Glutamatergic neuron (in vitro differentiated cells): ENCODE results near the gene LMNB1. TPM values are rescaled to one million over a fixed set of nuclear protein-coding genes. Genes with fewer than 3 reads are reported as not detected.
"Not testable (repeated sequence)": the region's sequence is repeated elsewhere in the genome, so short reads cannot be mapped to it uniquely, and the experiment has no call there.

Experiments used
- DNase-seq: peaks from one replicate; pipeline ENCODE4 v3.0.0; 2022
- H3K27ac Mint-ChIP-seq: one replicate; pipeline ENCODE4 v1.8.0; 2020; ENCODE audit warnings: mild to moderate bottlenecking, mixed read lengths, inconsistent platforms; ENCODE audit not compliant: unreplicated experiment
- H3K27me3 Mint-ChIP-seq: one replicate; pipeline ENCODE4 v1.8.0; 2020; ENCODE audit warnings: mild to moderate bottlenecking, moderate library complexity, mixed read lengths, inconsistent platforms; ENCODE audit not compliant: unreplicated experiment
- H3K36me3 Mint-ChIP-seq: one replicate; pipeline ENCODE4 v1.8.0; 2020; ENCODE audit warnings: mild to moderate bottlenecking, mixed read lengths, inconsistent platforms; ENCODE audit not compliant: unreplicated experiment
- H3K4me1 Mint-ChIP-seq: one replicate; pipeline ENCODE4 v1.8.0; 2020; ENCODE audit warnings: mild to moderate bottlenecking, low read depth, mixed read lengths, inconsistent platforms; ENCODE audit not compliant: unreplicated experiment
- H3K4me3 Mint-ChIP-seq: one replicate; pipeline ENCODE4 v1.8.0; 2020; ENCODE audit warnings: mild to moderate bottlenecking, mixed read lengths, inconsistent platforms; ENCODE audit not compliant: unreplicated experiment
- H3K9me3 Mint-ChIP-seq: one replicate; pipeline ENCODE4 v1.8.0; 2020; ENCODE audit warnings: mild to moderate bottlenecking, moderate library complexity, mixed read lengths, inconsistent platforms; ENCODE audit not compliant: unreplicated experiment
- CTCF ChIP-seq: fragments of 200-600 bp; sonication (generic); IDR thresholded peaks from one replicate; pipeline ENCODE4 v1.5.0; 2021; ENCODE audit not compliant: partially characterized antibody, unreplicated experiment
- total RNA-seq: library from RNA; stranded (reverse); fragmentation: NEBNext Ultra II Directional; extraction: Animal tissue kit (Norgen Biotek cat#: 25700); gene quantifications from one replicate; pipeline ENCODE4 v1.2.1, GENCODE V29; 2021; ENCODE audit not compliant: unreplicated experiment

LMNB1 gene
- total RNA-seq, 1 donor from 2014 or later: 94.3 TPM

GRCh38 chr5:126812199-126812570 lies 35.2 kb downstream of the LMNB1 start:
- H3K36me3 Mint-ChIP-seq: no peaks in the 10 kb centered on the region
- H3K4me1 Mint-ChIP-seq: no peaks in the 10 kb centered on the region
- H3K9me3 Mint-ChIP-seq: no peaks in the 10 kb centered on the region
- no peaks in the 10 kb centered on the region for H3K27me3 Mint-ChIP-seq
- TF ChIP-seq CTCF: no peak
- no peak overlapping the region for H3K27ac Mint-ChIP-seq
- no peak for DNase-seq
- no peak overlapping the region for H3K4me3 Mint-ChIP-seq

GRCh38 chr5:126813799-126814198 lies 36.9 kb downstream of the LMNB1 start:
- not testable (repeated sequence) for DNase-seq, H3K36me3 Mint-ChIP-seq, H3K4me1 Mint-ChIP-seq, H3K9me3 Mint-ChIP-seq, H3K4me3 Mint-ChIP-seq, H3K27ac Mint-ChIP-seq, H3K27me3 Mint-ChIP-seq

GRCh38 chr5:126814721-126815404 lies 37.9 kb downstream of the LMNB1 start:
- no peak for TF ChIP-seq CTCF
- no peak for DNase-seq
- Mint-ChIP-seq H3K4me3 (no peak overlapping the region), H3K9me3 (no peaks in the 10 kb centered on the region), H3K27ac (no peak overlapping the region), H3K4me1 (no peaks in the 10 kb centered on the region), H3K36me3 (no peaks in the 10 kb centered on the region), H3K27me3 (no peaks in the 10 kb centered on the region)

GRCh38 chr5:126816649-126817048 lies 39.7 kb downstream of the LMNB1 start:
- DNase-seq: no peak
- peaks cover 3% of the 10 kb centered on the region for H3K4me1 Mint-ChIP-seq
- TF ChIP-seq CTCF: no peak
- peaks cover under 1% of the 10 kb centered on the region for H3K9me3 Mint-ChIP-seq
- H3K36me3 Mint-ChIP-seq: no peaks in the 10 kb centered on the region
- H3K27ac Mint-ChIP-seq: no peak overlapping the region
- H3K4me3 Mint-ChIP-seq: no peak overlapping the region
- no peaks in the 10 kb centered on the region for H3K27me3 Mint-ChIP-seq

- no peak for DNase-seq
- TF ChIP-seq CTCF: no peak
- H3K9me3 Mint-ChIP-seq: peaks cover 2% of the 10 kb centered on the region
- no peak overlapping the region for H3K27ac Mint-ChIP-seq
- H3K4me3 Mint-ChIP-seq: no peak overlapping the region
- no peaks in the 10 kb centered on the region for H3K36me3 Mint-ChIP-seq
- H3K27me3 Mint-ChIP-seq: no peaks in the 10 kb centered on the region
- peaks cover 3% of the 10 kb centered on the region for H3K4me1 Mint-ChIP-seq
Observed at GRCh38 chr5:126818736-126819135, 41.8 kb downstream of the LMNB1 start.
